SU-DHL-6 (cell line): ENCODE measurements around the gene GYPC.

ENCODE experiments used
- EZH2phosphoT487 ChIP-seq: fragments of 200-600 bp; sonication (generic), shearing (Covaris generic); conservative IDR thresholded peaks from 2 replicates; pipeline ENCODE4 v1.6.1; 2018; ENCODE audit warnings: mild to moderate bottlenecking, antibody characterized with exemption, low read length, moderate library complexity, mixed read lengths
- TF ChIP-seq, protein P1 (sequence below): fragments of 200-600 bp; sonication (generic); IDR thresholded peaks from one replicate; pipeline ENCODE4 v1.5.1; 2017; ENCODE audit warnings: antibody characterized with exemption, mild to moderate bottlenecking, low read length, moderate library complexity; ENCODE audit not compliant: insufficient read depth, poor library complexity, severe bottlenecking

GRCh38 chr2:126676221-126677175, 20.5 kb downstream of the GYPC start:
- TF ChIP-seq, protein P1, sequence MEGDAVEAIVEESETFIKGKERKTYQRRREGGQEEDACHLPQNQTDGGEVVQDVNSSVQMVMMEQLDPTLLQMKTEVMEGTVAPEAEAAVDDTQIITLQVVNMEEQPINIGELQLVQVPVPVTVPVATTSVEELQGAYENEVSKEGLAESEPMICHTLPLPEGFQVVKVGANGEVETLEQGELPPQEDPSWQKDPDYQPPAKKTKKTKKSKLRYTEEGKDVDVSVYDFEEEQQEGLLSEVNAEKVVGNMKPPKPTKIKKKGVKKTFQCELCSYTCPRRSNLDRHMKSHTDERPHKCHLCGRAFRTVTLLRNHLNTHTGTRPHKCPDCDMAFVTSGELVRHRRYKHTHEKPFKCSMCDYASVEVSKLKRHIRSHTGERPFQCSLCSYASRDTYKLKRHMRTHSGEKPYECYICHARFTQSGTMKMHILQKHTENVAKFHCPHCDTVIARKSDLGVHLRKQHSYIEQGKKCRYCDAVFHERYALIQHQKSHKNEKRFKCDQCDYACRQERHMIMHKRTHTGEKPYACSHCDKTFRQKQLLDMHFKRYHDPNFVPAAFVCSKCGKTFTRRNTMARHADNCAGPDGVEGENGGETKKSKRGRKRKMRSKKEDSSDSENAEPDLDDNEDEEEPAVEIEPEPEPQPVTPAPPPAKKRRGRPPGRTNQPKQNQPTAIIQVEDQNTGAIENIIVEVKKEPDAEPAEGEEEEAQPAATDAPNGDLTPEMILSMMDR, result no peak
- TF ChIP-seq EZH2phosphoT487, result no peak
